HT1080 (cell line): ENCODE data around the gene APELA. TPM values are rescaled to one million over a fixed set of nuclear protein-coding genes. Genes with fewer than 3 reads are reported as not detected.
"Not testable (repeated sequence)": the region's sequence is repeated elsewhere in the genome, so short reads cannot be mapped to it uniquely, and the experiment has no call there.

Experiments used
- DNase-seq: peaks from one replicate; pipeline ENCODE4 v3.0.0-alpha.2; 2015; ENCODE audit warnings: low read depth
- polyA plus RNA-seq, 2 experiments: library from polyadenylated mRNA; depleted of rRNA; stranded (reverse); fragments of >200 nt; gene quantifications; 2 replicates each; pipeline ENCODE4 v1.2.3, GENCODE V29; 2015
- total RNA-seq: library from RNA; depleted of rRNA; stranded (reverse); fragments of >200 nt; shearing (Covaris generic); gene quantifications from 2 replicates; pipeline ENCODE4 v1.2.3, GENCODE V29; 2014; rRNA removed

APELA gene
- not detected in 2 replicates for total RNA-seq
- polyA plus RNA-seq (2015; cell fraction: cytosol; rRNA removed) = not detected in 2 replicates
- not detected in 2 replicates for polyA plus RNA-seq (2015; cell fraction: nucleus; rRNA removed)

DNA sequence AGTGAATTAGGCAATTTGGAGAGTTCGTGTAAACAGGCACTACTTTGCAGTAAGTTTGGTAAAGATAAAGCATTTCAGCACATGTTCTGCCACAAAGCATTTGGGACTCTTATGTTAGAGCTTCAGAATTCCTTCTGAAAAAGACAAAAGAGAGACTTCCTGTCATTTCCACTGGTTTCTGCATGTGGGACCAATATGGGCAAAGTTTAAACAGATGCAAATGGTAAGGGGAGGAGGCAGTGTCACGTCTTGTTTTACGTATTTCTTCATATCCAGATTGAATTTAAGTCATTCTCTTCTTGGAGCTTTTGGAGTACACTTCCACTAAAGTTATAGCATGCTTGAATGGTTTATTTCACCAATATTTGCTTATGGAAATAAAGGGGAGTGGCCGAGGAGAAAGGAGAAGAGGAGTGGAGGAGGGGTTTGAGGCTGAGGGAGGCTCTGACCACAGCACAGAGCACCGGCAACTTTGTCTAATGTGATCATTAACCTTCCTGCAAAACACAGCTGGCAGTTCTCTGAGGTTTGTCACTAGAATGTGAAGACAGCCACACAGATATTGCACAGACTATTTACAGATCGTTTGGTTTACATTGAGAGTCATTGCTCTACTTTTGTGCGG, at the start of gene APELA:
Gene APELA, plus strand, starts transcription at position 479 of the 625 bp plus-strand sequence. CDS start 154 bp downstream, outside the sequence.
- no peak for DNase-seq

GRCh38 chr4:164828955-164829354, 48.0 kb upstream of the APELA start:
- no peak for DNase-seq

DNA sequence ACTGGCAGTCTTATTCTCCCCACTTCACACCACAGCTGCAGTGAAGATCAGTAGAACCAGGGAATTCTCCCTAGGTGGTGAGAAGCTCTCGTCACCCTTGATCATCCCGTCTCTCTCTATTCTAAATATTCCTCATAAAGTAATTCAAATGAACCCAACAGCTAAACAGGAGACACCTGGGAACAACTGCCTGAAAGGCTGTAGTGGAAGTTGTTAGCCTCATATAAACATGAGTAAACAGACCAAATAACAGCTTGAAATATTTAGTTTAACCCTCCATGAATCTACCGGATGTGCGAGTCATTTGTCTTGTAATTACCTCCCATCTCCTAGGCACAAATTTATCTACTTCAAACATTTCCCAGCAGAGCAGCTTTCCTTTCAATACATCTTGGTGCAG, 30.4 kb upstream of the APELA start:
- peak; percentile 11 for DNase-seq

- DNase-seq = no peak
Measured at GRCh38 chr4:164847016-164847415, 30.0 kb upstream of the APELA start.

DNA sequence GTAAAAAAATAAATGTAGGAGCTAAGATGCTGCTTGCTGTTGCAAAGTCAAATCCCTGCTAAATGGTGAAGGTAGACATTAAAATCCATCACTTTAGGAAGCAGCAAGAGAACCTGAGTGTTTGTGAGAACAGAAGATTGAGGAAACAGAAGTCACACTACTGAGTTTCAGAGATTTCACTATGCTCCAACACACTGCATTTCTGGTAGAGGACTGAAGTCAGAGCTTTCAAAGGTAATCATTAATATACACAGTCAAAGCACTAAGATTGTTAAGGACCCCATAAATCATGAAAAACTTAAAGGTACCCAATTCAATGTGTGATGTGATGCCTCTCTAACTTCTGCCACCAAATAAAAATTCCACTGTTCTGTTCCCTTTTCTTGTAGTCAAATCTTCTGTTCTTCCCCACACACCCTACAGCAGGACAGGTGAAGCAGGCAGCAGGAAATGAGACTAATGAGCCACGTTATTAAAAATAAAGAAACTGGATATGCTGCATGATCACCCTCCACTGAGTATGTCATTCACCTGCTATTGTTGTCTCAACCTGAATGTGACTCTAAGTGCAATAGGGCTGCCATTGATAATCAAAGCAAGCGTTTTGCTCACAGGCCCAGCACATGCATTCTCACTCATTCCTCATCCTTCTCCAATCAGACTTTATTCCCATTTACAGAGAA, 28.9 kb upstream of the APELA start:
- no peak for DNase-seq

DNA sequence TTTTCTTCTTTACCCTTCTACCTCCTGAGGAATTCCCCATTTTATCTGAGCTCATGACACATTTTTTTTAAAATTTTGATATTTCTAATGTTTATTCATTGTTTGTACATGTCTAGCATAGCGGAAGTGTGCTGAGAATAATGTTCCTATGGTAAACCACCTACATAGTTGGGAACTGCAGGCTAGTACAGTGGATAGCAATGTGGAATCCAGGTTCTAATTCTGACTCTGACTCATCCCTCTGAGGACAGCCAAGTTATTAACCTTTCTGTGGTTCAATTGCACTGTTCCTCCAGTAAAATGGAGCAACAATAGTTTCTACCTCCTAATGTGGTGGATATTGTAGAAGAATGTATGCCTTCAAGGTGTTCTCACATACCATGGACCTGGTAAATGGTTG, 20.6 kb upstream of the APELA start:
- peak; percentile 45 for DNase-seq

- DNase-seq = no peak
Measured at GRCh38 chr4:164866817-164867490, 10.0 kb upstream of the APELA start.

DNA sequence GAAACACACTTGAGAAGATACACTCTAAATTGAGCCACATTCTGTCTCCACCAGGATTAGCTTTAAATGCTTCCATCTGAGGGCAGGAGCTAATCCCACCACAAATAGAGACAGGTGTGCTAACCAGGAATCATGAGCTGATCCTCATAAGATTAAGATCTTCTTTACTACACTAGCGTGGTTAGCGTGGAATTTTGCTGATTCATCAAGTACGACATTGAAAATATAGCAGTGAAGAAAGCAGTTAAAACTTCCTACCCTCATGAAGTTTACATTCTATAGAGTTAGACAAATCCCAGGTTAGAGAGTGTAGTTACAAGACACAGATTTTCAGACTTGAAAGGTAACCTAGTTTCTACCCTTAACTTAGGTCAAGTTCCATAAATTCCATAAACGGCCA, 5.3 kb upstream of the APELA start:
- DNase-seq = no peak

DNA sequence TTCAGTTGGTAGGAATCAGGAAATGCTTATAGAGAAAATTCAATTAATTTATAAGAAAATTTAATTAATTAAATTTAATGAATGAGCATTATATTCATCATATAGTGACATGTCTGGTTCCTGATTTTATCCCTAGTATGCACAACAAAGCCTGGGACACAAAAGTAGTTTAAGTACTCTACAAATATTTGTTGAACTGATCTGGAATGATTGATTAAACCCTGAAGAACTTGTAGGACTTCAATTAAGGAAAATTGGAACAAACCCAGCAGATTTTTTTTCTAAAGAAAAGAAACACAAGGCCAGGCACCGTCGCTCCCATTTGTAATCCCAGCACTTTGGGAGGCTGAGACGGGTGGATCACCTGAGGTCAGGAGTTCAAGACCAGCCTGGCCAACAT, 4.5 kb upstream of the APELA start:
- DNase-seq = no peak

- DNase-seq = no peak
Measured at GRCh38 chr4:164874789-164875188, 2.2 kb upstream of the APELA start.

GRCh38 chr4:164880489-164881262, 3.7 kb downstream of the APELA start:
- DNase-seq = no peak

DNA sequence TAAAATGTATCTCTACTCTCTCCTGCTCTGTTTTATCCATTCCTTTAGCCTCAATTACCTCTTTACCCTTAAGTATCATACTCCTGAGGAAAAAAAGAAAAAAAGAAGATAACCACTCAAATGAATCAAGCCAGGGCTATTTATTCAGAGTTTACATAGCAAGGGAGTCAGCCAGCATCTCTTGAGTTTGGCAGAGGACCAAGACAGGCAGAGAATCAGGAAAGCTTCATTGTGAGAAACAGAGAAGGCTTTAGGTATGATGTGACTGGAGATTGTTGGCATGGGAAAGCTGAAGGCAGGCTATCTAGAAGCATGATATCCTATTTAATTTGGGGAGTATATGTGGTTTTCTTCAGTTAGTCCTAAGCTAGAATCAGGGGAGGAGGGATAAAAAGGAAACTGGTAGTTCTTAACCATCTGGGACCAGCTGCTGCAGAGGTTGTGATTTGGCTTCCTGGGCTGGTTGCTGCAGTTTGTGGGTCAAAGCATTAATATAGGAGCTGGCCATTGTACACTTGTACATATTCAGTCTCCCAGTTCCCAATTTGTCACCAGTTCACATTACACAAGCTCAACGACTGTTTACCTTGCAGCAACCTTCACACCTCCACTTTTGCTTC, 11.2 kb downstream of the APELA start:
- peak; percentile 17 for DNase-seq

GRCh38 chr4:164890691-164891090, 13.7 kb downstream of the APELA start:
- DNase-seq = no peak

GRCh38 chr4:164892018-164892417, 15.0 kb downstream of the APELA start:
- DNase-seq = no peak

- no peak for DNase-seq
Measured at GRCh38 chr4:164894702-164895101, 17.7 kb downstream of the APELA start.

GRCh38 chr4:164902608-164903007, 25.6 kb downstream of the APELA start:
- no peak for DNase-seq

DNA sequence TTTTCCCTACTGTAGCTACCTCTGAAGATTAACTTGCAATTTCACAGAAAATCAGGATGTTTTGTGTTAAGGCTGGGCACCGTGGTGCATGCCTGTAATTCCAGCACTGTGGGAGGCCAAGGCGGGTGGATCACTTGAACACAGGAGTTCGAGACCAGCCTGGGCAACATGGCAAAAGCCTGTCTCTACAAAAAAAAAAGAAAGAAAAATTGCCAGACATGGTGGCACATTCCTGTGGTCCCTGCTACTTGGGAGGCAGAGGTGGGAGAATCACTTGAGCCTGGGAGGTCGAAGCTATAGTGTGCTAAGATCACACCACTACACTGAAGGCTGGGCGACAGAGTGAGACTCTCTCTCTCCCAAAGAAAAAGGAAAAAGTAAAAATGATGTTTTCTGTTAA, 27.4 kb downstream of the APELA start:
- DNase-seq = no peak

GRCh38 chr4:164904941-164905340, 28.0 kb downstream of the APELA start:
- no peak for DNase-seq

- DNase-seq = no peak
Measured at GRCh38 chr4:164906368-164906767, 29.4 kb downstream of the APELA start.

DNA sequence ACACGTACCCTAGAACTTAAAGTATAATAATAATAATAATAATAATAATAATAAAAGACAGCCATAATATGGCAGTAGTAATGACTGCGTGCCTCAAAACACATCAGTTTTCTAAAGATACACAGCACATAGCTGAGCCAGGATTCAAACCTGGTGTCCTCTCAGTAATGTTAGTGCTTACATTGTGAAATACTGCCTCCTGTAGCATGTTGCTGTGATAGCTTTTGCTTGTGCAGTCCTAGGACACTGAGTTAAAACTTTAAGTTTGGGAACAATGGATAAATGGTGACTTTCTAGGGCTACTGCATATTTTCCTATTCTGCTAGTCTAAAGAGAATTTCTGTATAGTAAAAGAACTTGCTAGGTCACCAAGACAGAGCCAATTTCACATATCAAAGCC, 36.5 kb downstream of the APELA start:
- DNase-seq = not testable (repeated sequence)

DNA sequence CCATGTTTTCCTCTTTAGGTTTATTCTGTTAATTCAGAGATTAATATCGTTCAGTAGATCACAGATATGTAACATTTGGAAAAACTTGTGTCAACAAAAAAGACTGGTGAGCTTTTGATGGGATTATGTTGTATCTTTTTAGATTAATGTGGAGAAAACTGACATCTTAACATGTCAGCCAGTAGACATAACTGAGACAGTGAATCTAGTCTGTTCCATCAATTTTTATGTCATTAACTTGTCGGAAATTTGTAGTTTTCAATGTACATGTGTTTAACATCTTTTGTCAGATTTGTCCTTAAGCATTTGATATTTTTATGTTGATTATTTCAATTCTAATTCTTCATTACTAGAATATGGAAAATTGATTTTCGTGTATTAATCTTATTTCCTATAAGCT, 42.0 kb downstream of the APELA start:
- DNase-seq = no peak
